HepG2 (cell line): ENCODE data around the gene TAF12. TPM values are rescaled to one million over a fixed set of nuclear protein-coding genes. Genes with fewer than 3 reads are reported as not detected.

Experiments
- ATAC-seq: fragments of 200-7000 bp; cut with Tn5 transposase; 3 replicates; pipeline ENCODE4 v1.9.1; 2020; ENCODE audit warnings: mild to moderate bottlenecking, moderate library complexity
- BruUV-seq: library from RNA; stranded (reverse); fragments of 400-500 nt; replicated peaks from 2 replicates; lab custom pipeline; 2021; lab: Mats Ljungman, UMichigan
- CTCF ChIA-PET: fragments of 300-600 bp; formaldehyde crosslinking; extraction: SDS; loops from one replicate; lab custom pipeline; 2021; ENCODE audit warnings: low total read pairs, inconsistent platforms, low intra/inter-chr PET ratio; lab: Yijun Ruan, JAX
- POLR2A ChIA-PET: fragments of 350-600 bp; sonication (Branson Sonifier 250); formaldehyde crosslinking; loops from one replicate; lab custom pipeline; 2020; ENCODE audit warnings: antibody characterized with exemption, inconsistent platforms; lab: Yijun Ruan, JAX
- DNase-seq: peaks from one replicate; pipeline ENCODE4 v3.0.0-alpha.2; 2015; ENCODE audit warnings: low spot score
- FAIRE-seq: peaks from 3 replicates; lab custom pipeline; 2011; peaks lifted over from hg19 to GRCh38; lab: Jason Lieb, UNC
- H2AFZ ChIP-seq: one replicate; pipeline ENCODE4 v1.6.1; 2011; ENCODE audit warnings: low read length, inconsistent platforms
- H3K27ac ChIP-seq: fragments of 300-600 bp; 3 replicates; pipeline ENCODE4 v1.8.0; 2011; ENCODE audit warnings: mixed run types, mild to moderate bottlenecking, mixed read lengths, low read length, inconsistent platforms; ENCODE audit not compliant: insufficient read depth; ENCODE audit errors: extremely low read length
- H3K27me3 ChIP-seq, 2 experiments: fragments of 200-600 bp in 1 of 2; 2 replicates in 1 of 2; 3 replicates in 1 of 2; pipeline versions ENCODE4 v1.6.0 to v1.8.0; 2011; ENCODE audit warnings: low read length in 2 of 2, mild to moderate bottlenecking in 2 of 2, moderate library complexity in 2 of 2, inconsistent platforms in 1 of 2; ENCODE audit not compliant: insufficient read depth in 2 of 2, control insufficient read depth in 1 of 2
- H3K36me3 ChIP-seq, 2 experiments: fragments of 200-600 bp in 1 of 2; replicated peaks in 1 of 2; 2 replicates in 1 of 2; 3 replicates in 1 of 2; pipeline versions ENCODE4 v1.5.1 to v1.8.0; 2011; ENCODE audit warnings: low read length in 2 of 2, inconsistent platforms in 1 of 2; ENCODE audit not compliant: insufficient read depth in 2 of 2, control insufficient read depth in 1 of 2
- H3K4me1 ChIP-seq: 2 replicates; pipeline ENCODE4 v1.5.1; 2012; ENCODE audit warnings: low read length, inconsistent platforms; ENCODE audit not compliant: insufficient read depth
- H3K4me2 ChIP-seq: 2 replicates; pipeline ENCODE4 v1.6.0; 2011; ENCODE audit warnings: low read depth, low read length, inconsistent platforms
- H3K4me3 ChIP-seq, 3 experiments: fragments of 200-600 bp in 1 of 3; sonication (generic), shearing (Covaris generic) in 1 of 3; replicated peaks in 1 of 3; 2 replicates each; pipeline ENCODE4 v1.5.1; 2011 to 2016; ENCODE audit warnings: low read length in 3 of 3, inconsistent platforms in 2 of 3, low read depth in 2 of 3, mild to moderate bottlenecking in 2 of 3, control low read depth in 1 of 3, mixed read lengths in 1 of 3; ENCODE audit not compliant: insufficient read depth in 1 of 3
- H3K79me2 ChIP-seq: one replicate; pipeline ENCODE4 v1.6.1; 2011; ENCODE audit warnings: low read length, inconsistent platforms; ENCODE audit not compliant: insufficient read depth
- H3K9ac ChIP-seq: 2 replicates; pipeline ENCODE4 v1.6.0; 2011; ENCODE audit warnings: mild to moderate bottlenecking, low read depth, low read length, inconsistent platforms; ENCODE audit not compliant: insufficient read depth
- H3K9me3 ChIP-seq: 2 replicates; pipeline ENCODE4 v1.5.1; 2012; ENCODE audit warnings: mild to moderate bottlenecking, low read length
- H4K20me1 ChIP-seq: 2 replicates; pipeline ENCODE4 v1.6.0; 2011; ENCODE audit warnings: inconsistent platforms, mild to moderate bottlenecking, low read length, moderate library complexity; ENCODE audit not compliant: insufficient read depth
- BCL6 ChIP-seq: IDR thresholded peaks from 2 replicates; pipeline ENCODE4 v1.6.1; 2016; ENCODE audit warnings: missing genetic modification reagents, missing compliant biosample characterization
- CBFB ChIP-seq: sonication (generic); formaldehyde crosslinking; IDR thresholded peaks from 2 replicates; pipeline ENCODE4 v1.4.0; 2020; ENCODE audit warnings: missing genetic modification reagents
- FOXO4 ChIP-seq: sonication (generic); formaldehyde crosslinking; conservative IDR thresholded peaks from 2 replicates; pipeline ENCODE4 v1.8.1; 2023; ENCODE audit warnings: missing genetic modification reagents
- HOXD1 ChIP-seq: sonication (generic); formaldehyde crosslinking; IDR thresholded peaks from 2 replicates; pipeline ENCODE4 v1.5.0; 2020; ENCODE audit warnings: missing genetic modification reagents
- KDM2A ChIP-seq: sonication (generic); formaldehyde crosslinking; IDR thresholded peaks from 2 replicates; pipeline ENCODE4 v1.4.0; 2020; ENCODE audit warnings: low read depth, missing genetic modification reagents, borderline replicate concordance
- MYC ChIP-seq: sonication (generic); formaldehyde crosslinking; IDR thresholded peaks from 2 replicates; pipeline ENCODE4 v1.9.0; 2021; ENCODE audit warnings: missing genetic modification reagents, borderline replicate concordance
- NR2F6 ChIP-seq, 2 experiments: IDR thresholded peaks; 2 replicates each; pipeline ENCODE4 v1.6.1; 2016; ENCODE audit warnings: antibody characterized with exemption in 1 of 2, mild to moderate bottlenecking in 1 of 2
- SALL1 ChIP-seq: sonication (generic); formaldehyde crosslinking; IDR thresholded peaks from 2 replicates; pipeline ENCODE4 v1.8.0; 2022; ENCODE audit warnings: mild to moderate bottlenecking, missing genetic modification reagents
- SNRNP70 ChIP-seq: fragments of 200-400 bp; formaldehyde crosslinking; IDR thresholded peaks from 2 replicates; pipeline ENCODE4 v1.6.1; 2017; ENCODE audit warnings: mild to moderate bottlenecking, low read depth, low read length, moderate library complexity
- TFDP1 ChIP-seq: IDR thresholded peaks from 2 replicates; pipeline ENCODE4 v1.6.1; 2016; ENCODE audit warnings: missing compliant biosample characterization, missing genetic modification reagents, borderline replicate concordance
- ZNF160 ChIP-seq: sonication (generic); formaldehyde crosslinking; IDR thresholded peaks from 2 replicates; pipeline ENCODE4 v1.8.0; 2022; ENCODE audit warnings: mild to moderate bottlenecking, inconsistent platforms, missing genetic modification reagents
- ZNF547 ChIP-seq: sonication (generic); formaldehyde crosslinking; IDR thresholded peaks from 2 replicates; pipeline ENCODE4 v1.5.1; 2020; ENCODE audit warnings: mild to moderate bottlenecking, missing genetic modification reagents
- ZNF577 ChIP-seq: sonication (generic); formaldehyde crosslinking; IDR thresholded peaks from 2 replicates; pipeline ENCODE4 v1.4.0; 2020; ENCODE audit warnings: mild to moderate bottlenecking, low read depth, missing genetic modification reagents, borderline replicate concordance
- ZNF674 ChIP-seq: sonication (generic); formaldehyde crosslinking; IDR thresholded peaks from 2 replicates; pipeline ENCODE4 v1.5.0; 2020; ENCODE audit warnings: low read depth, mild to moderate bottlenecking, missing genetic modification reagents
- ZNF709 ChIP-seq: sonication (generic); formaldehyde crosslinking; IDR thresholded peaks from 2 replicates; pipeline ENCODE4 v1.5.0; 2020; ENCODE audit warnings: mild to moderate bottlenecking, missing genetic modification reagents
- ZNF713 ChIP-seq: sonication (generic); formaldehyde crosslinking; IDR thresholded peaks from 2 replicates; pipeline ENCODE4 v1.4.0; 2020; ENCODE audit warnings: mild to moderate bottlenecking, missing genetic modification reagents
- ZNF768 ChIP-seq: sonication (generic); formaldehyde crosslinking; IDR thresholded peaks from 2 replicates; pipeline ENCODE4 v1.4.0; 2020; ENCODE audit warnings: missing genetic modification reagents
- ZNF781 ChIP-seq: sonication (generic); formaldehyde crosslinking; IDR thresholded peaks from 2 replicates; pipeline ENCODE4 v1.5.1; 2020; ENCODE audit warnings: borderline replicate concordance, mild to moderate bottlenecking, missing genetic modification reagents; ENCODE audit errors: not compliant biosample characterization
- ZNF800 ChIP-seq: sonication (generic); formaldehyde crosslinking; IDR thresholded peaks from 2 replicates; pipeline ENCODE4 v1.4.0; 2020; ENCODE audit warnings: missing genetic modification reagents
- whole genome bisulfite sequencing: methylation state at CpG from one replicate; pipeline ENCODE4 v1.1.6; 2017; ENCODE audit warnings: low lambda C conversion rate; 5-methylcytosine and 5-hydroxymethylcytosine counted together
- in situ Hi-C: cut with HindIII; loops from 2 replicates; pipeline ENCODE4 v1.10.0; 2017; ENCODE audit warnings: low pct_unique_long_range_greater_than_20kb; ENCODE audit not compliant: extremely low pct_ligation_motif_present
- intact Hi-C: fragments of 100-400 bp; cut with micrococcal nuclease; formaldehyde crosslinking; loops from one replicate; pipeline ENCODE4 v1.10.0; 2022; ENCODE audit not compliant: unreplicated experiment
- polyA plus RNA-seq, 8 experiments: library from polyadenylated mRNA; depleted of rRNA in 3 of 8; stranded (reverse) in 7 of 8; unstranded in 1 of 8; fragments of >200 nt; fragmentation: Illumina TruSeq in 4 of 8; extraction: Trizol in 4 of 8; gene quantifications; 2 replicates each; pipeline versions ENCODE4 v1.2.1 to v1.2.3, GENCODE V29; 2011 to 2016; ENCODE audit warnings: low read depth in 4 of 8, missing spikeins in 1 of 8, mixed read lengths in 1 of 8; ENCODE audit not compliant: insufficient read depth in 1 of 8
- total RNA-seq, 5 experiments: library from RNA; depleted of rRNA; stranded (reverse); fragments of >200 nt; fragmentation: Illumina TruSeq; extraction: Trizol; gene quantifications; 2 replicates each; pipeline ENCODE4 v1.2.3, GENCODE V29; 2016; ENCODE audit warnings: low read depth in 1 of 5

Gene TAF12
- total and polyA plus RNA-seq, 2 of the 13 experiments (the other 11 are each of a cell fraction or from before 2014, with no cell fraction given), result 16.3 to 17.1 TPM

GRCh38 chr1:28592321-28593071, 50.4 kb downstream of the TAF12 start:
- peak overlapping the region; percentile 83 for H3K4me2 ChIP-seq
- peaks cover 11% of the 10 kb centered on the region; the same call in 1 of the 2 replicates for H4K20me1 ChIP-seq
- POLR2A ChIA-PET, result interaction anchor here (1.0 to 7.8 kb wide), 8 partner anchors 13 to 589 kb away, joined by 3 to 139 read pairs (median 3); partner anchors contain the start of genes ATP5IF1, RNU11 and SRSF4
- no peaks in the 10 kb centered on the region; a peak in 2 of 5 replicates for H3K36me3 ChIP-seq
- peak overlapping the region; percentile 50 for H2AFZ ChIP-seq
- H3K9ac ChIP-seq, result peak overlapping the region; percentile 88
- H3K79me2 ChIP-seq, result peaks cover 14% of the 10 kb centered on the region
- in situ Hi-C loops (loop anchor here (25.0 kb wide), 1 partner anchor 355 kb away; the partner anchor contains the start of genes ATP5IF1 and DNAJC8), intact Hi-C loops (no loop called here)
- FAIRE-seq (peak; percentile 40), ATAC-seq (peak; percentile 69), DNase-seq (no peak)
- H3K4me3 ChIP-seq, result peak overlapping the region; percentile 70 to 91 (median 72)
- WGBS, result 2% methylated on average over 45 of the region's 81 CpGs
- no peaks in the 10 kb centered on the region; a peak in 1 of 5 replicates for H3K27me3 ChIP-seq
- BruUV-seq, result no TSS peak
- peaks cover 72% of the 10 kb centered on the region for H3K4me1 ChIP-seq
- no peaks in the 10 kb centered on the region for H3K9me3 ChIP-seq
- CTCF ChIA-PET, result no interaction called here
- H3K27ac ChIP-seq, result peak overlapping the region; percentile 91
- TF ChIP-seq ZNF160 (CRISPR knock-in tag) (peak; percentile 59), CBFB (CRISPR knock-in tag) (no peak), ZNF709 (CRISPR knock-in tag) (no peak; the same call in 1 of the 2 replicates), ZNF674 (CRISPR knock-in tag) (0 out of 2 replicates have a peak, but pooled peaks have one; percentile 34), ZNF713 (CRISPR knock-in tag) (0 out of 2 replicates have a peak, but pooled peaks have one; percentile 31), SNRNP70 (no peak), ZNF781 (CRISPR knock-in tag) (no peak), TFDP1 (CRISPR knock-in tag) (0 out of 2 replicates have a peak, but pooled peaks have one; percentile 22), HOXD1 (CRISPR knock-in tag) (peak; percentile 34; the same call in 1 of the 2 replicates), ZNF547 (CRISPR knock-in tag) (peak; percentile 21; the same call in 1 of the 2 replicates), NR2F6 (IDR thresholded peaks at IDR 0.05) (no peak), NR2F6 (CRISPR knock-in tag; IDR thresholded peaks at IDR 0.05) (peak; percentile 16; the same call in 1 of the 2 replicates), ZNF768 (no peak), FOXO4 (CRISPR knock-in tag) (0 out of 2 replicates have a peak, but pooled peaks have one; percentile 82), SALL1 (CRISPR knock-in tag) (peak; percentile 16; the same call in 1 of the 2 replicates), ZNF577 (CRISPR knock-in tag) (no peak), KDM2A (CRISPR knock-in tag) (peak; percentile 11; the same call in 1 of the 2 replicates), MYC (CRISPR knock-in tag) (peak; percentile 41; the same call in 1 of the 2 replicates), ZNF800 (0 out of 2 replicates have a peak, but pooled peaks have one; percentile 15), BCL6 (CRISPR knock-in tag) (no peak)
